GM23338 (cell line): ENCODE measurements around the gene CPM. TPM values are rescaled to one million over a fixed set of nuclear protein-coding genes. Genes with fewer than 3 reads are reported as not detected.

ENCODE experiments used
- ATAC-seq: fragments of 200-7000 bp; cut with Tn5 transposase; 3 replicates; pipeline ENCODE4 v1.9.1; 2020
- DNase-seq: peaks from one replicate; pipeline ENCODE4 v3.0.0-alpha.2; 2015; ENCODE audit warnings: low spot score
- H2AFZ ChIP-seq: fragments of 200-600 bp; sonication (generic); 2 replicates; pipeline ENCODE4 v1.8.0; 2016; ENCODE audit warnings: antibody characterized with exemption, mild to moderate bottlenecking, moderate library complexity
- H3F3A ChIP-seq: fragments of 200-600 bp; sonication (generic); replicated peaks from 2 replicates; pipeline ENCODE4 v1.8.0; 2017; ENCODE audit warnings: antibody characterized with exemption, mixed run types, low read depth
- H3K27ac ChIP-seq: fragments of 200-600 bp; sonication (generic); 2 replicates; pipeline ENCODE4 v1.6.1; 2016; ENCODE audit warnings: low read depth
- H3K27me3 ChIP-seq: fragments of 200-600 bp; sonication (generic); 2 replicates; pipeline ENCODE4 v1.8.0; 2016; ENCODE audit warnings: mild to moderate bottlenecking, mixed run types, moderate library complexity; ENCODE audit not compliant: insufficient read depth
- H3K36me3 ChIP-seq: fragments of 200-600 bp; sonication (generic); 2 replicates; pipeline ENCODE4 v1.8.0; 2016; ENCODE audit warnings: mild to moderate bottlenecking; ENCODE audit not compliant: insufficient read depth
- H3K4me1 ChIP-seq: fragments of 200-600 bp; sonication (generic); 2 replicates; pipeline ENCODE4 v1.8.0; 2016; ENCODE audit warnings: mild to moderate bottlenecking, moderate library complexity; ENCODE audit not compliant: insufficient read depth
- H3K4me2 ChIP-seq: fragments of 200-600 bp; sonication (generic); 2 replicates; pipeline ENCODE4 v1.7.1; 2017; ENCODE audit warnings: mixed run types
- H3K4me3 ChIP-seq: fragments of 200-600 bp; sonication (generic); 2 replicates; pipeline ENCODE4 v1.6.1; 2016; ENCODE audit warnings: mixed run types
- H3K79me2 ChIP-seq: fragments of 200-600 bp; sonication (generic); replicated peaks from 2 replicates; pipeline ENCODE4 v1.8.0; 2017; ENCODE audit warnings: mild to moderate bottlenecking; ENCODE audit not compliant: insufficient read depth
- H3K9me2 ChIP-seq: fragments of 200-600 bp; sonication (generic); 2 replicates; pipeline ENCODE4 v1.8.0; 2017; ENCODE audit not compliant: insufficient read depth
- H4K20me1 ChIP-seq: fragments of 200-600 bp; sonication (generic); replicated peaks from 2 replicates; pipeline ENCODE4 v1.8.0; 2017; ENCODE audit warnings: mild to moderate bottlenecking; ENCODE audit not compliant: insufficient read depth
- H3K27ac Mint-ChIP-seq: 2 replicates; pipeline ENCODE4 v1.8.0; 2020; ENCODE audit warnings: inconsistent platforms, mild to moderate bottlenecking, moderate library complexity, mixed read lengths
- H3K27me3 Mint-ChIP-seq: 3 replicates; pipeline ENCODE4 v1.8.0; 2022; ENCODE audit warnings: low read depth, mild to moderate bottlenecking, moderate library complexity, mixed read lengths, inconsistent platforms; ENCODE audit not compliant: insufficient read depth, poor library complexity
- H3K36me3 Mint-ChIP-seq: 3 replicates; pipeline ENCODE4 v1.8.0; 2021; ENCODE audit warnings: low read depth, mild to moderate bottlenecking, inconsistent platforms, moderate library complexity, mixed read lengths
- H3K4me1 Mint-ChIP-seq: 3 replicates; pipeline ENCODE4 v1.8.0; 2020; ENCODE audit warnings: mild to moderate bottlenecking, inconsistent platforms, mixed read lengths
- H3K4me3 Mint-ChIP-seq: 3 replicates; pipeline ENCODE4 v1.8.0; 2021; ENCODE audit warnings: moderate library complexity, mild to moderate bottlenecking, inconsistent platforms, mixed read lengths
- H3K9me3 Mint-ChIP-seq: 3 replicates; pipeline ENCODE4 v1.8.0; 2020; ENCODE audit warnings: moderate library complexity, mild to moderate bottlenecking, inconsistent platforms, mixed read lengths
- CTCF ChIP-seq, 2 experiments: fragments of 200-600 bp in 1 of 2; sonication (generic) in 1 of 2; conservative IDR thresholded peaks; 2 replicates each; pipeline versions ENCODE4 v1.5.1 to v1.6.1; 2016 to 2017; ENCODE audit warnings: antibody characterized with exemption in 2 of 2, low read depth in 2 of 2, mild to moderate bottlenecking in 2 of 2, moderate library complexity in 1 of 2
- EZH2 ChIP-seq: fragments of 200-600 bp; sonication (generic); IDR thresholded peaks from one replicate; pipeline ENCODE4 v1.8.0; 2017; ENCODE audit warnings: antibody characterized with exemption, mild to moderate bottlenecking, low read depth; ENCODE audit not compliant: unreplicated experiment
- NANOG ChIP-seq: IDR thresholded peaks from 2 replicates; pipeline ENCODE4 v1.6.1; 2016; ENCODE audit warnings: antibody characterized with exemption, borderline replicate concordance
- STAT1 ChIP-seq: IDR thresholded peaks from one replicate; pipeline ENCODE4 v1.6.1; 2016; ENCODE audit warnings: antibody characterized with exemption; ENCODE audit not compliant: unreplicated experiment
- ZNF114 ChIP-seq: fragments of 250-450 bp; sonication (Bioruptor Pico); IDR thresholded peaks from 2 replicates; pipeline ENCODE4 v1.5.0; 2020; ENCODE audit warnings: mild to moderate bottlenecking, moderate library complexity
- ZNF331 ChIP-seq: fragments of 250-450 bp; sonication (Bioruptor Pico); IDR thresholded peaks from 2 replicates; pipeline ENCODE4 v1.5.0; 2020; ENCODE audit warnings: low read depth, mild to moderate bottlenecking, moderate library complexity
- ZNF462 ChIP-seq: fragments of 250-450 bp; sonication (Bioruptor Pico); IDR thresholded peaks from 2 replicates; pipeline ENCODE4 v1.5.0; 2020; ENCODE audit warnings: mild to moderate bottlenecking, moderate library complexity
- polyA plus RNA-seq: library from polyadenylated mRNA; unstranded; fragments of >200 nt; fragmentation: Nextera tagmentation; extraction: Ambion mirVana; gene quantifications from 2 replicates; pipeline ENCODE4 v1.2.1, GENCODE V29; 2016
- total RNA-seq: library from RNA; depleted of rRNA; stranded (reverse); fragments of >200 nt; shearing (Covaris generic); gene quantifications from 2 replicates; pipeline ENCODE4 v1.2.3, GENCODE V29; 2014

Gene CPM
- total and polyA plus RNA-seq, 2 experiments from 2014 or later = 0.37 to 5.8 TPM

- TF ChIP-seq CTCF (conservative IDR thresholded peaks at IDR 0.05; ENCODE audit: low read depth in 2 of 2) (no peak), ZNF462 (CRISPR knock-in tag) (no peak), ZNF331 (CRISPR knock-in tag) (no peak), STAT1 (no peak)
Measured at GRCh38 chr12:68856510-68856909, 76.5 kb downstream of the CPM start (continued).

- H3K27me3 Mint-ChIP-seq = peaks cover 4% of the 10 kb centered on the region
- Histone ChIP-seq H2AFZ (no peak overlapping the region), H3K36me3 (no peaks in the 10 kb centered on the region), H3K9me2 (no peaks in the 10 kb centered on the region), H3K4me1 (no peaks in the 10 kb centered on the region), H3K4me2 (no peak overlapping the region), H4K20me1 (no peaks in the 10 kb centered on the region), H3K27me3 (no peaks in the 10 kb centered on the region), H3K79me2 (no peaks in the 10 kb centered on the region), H3K4me3 (no peak overlapping the region), H3F3A (no peaks in the 10 kb centered on the region), H3K27ac (no peak overlapping the region)
- no peaks in the 10 kb centered on the region for H3K36me3 Mint-ChIP-seq
- no peak for ATAC-seq
- TF ChIP-seq ZNF462 (CRISPR knock-in tag) = no peak
- TF ChIP-seq ZNF331 (CRISPR knock-in tag) = no peak
- no peak for TF ChIP-seq NANOG
- TF ChIP-seq EZH2 = no peak
- no peak for TF ChIP-seq ZNF114 (CRISPR knock-in tag)
- no peak overlapping the region for H3K27ac Mint-ChIP-seq
- H3K4me3 Mint-ChIP-seq = no peak overlapping the region
- no peaks in the 10 kb centered on the region for H3K9me3 Mint-ChIP-seq
- no peaks in the 10 kb centered on the region for H3K4me1 Mint-ChIP-seq
- no peak for DNase-seq
Measured at GRCh38 chr12:68855771-68856170, 77.2 kb downstream of the CPM start.
